GM13977 (cell line): Measurements from ENCODE around the gene TRIB2.

Experiments used
- DNase-seq: peaks from one replicate; pipeline ENCODE4 v3.0.0; 2012; ENCODE audit warnings: low spot score
- CTCF ChIP-seq: IDR thresholded peaks from 2 replicates; pipeline ENCODE4 v1.5.1; 2012; ENCODE audit warnings: mild to moderate bottlenecking, control low read depth; ENCODE audit not compliant: insufficient read depth; ENCODE audit errors: extremely low read depth, missing control alignments
- in situ Hi-C: fragments of 300-500 bp; cut with MboI; formaldehyde crosslinking; loops from one replicate; pipeline ENCODE4 v1.12.0; 2022; ENCODE audit warnings: low sequenced_read_pairs, low pct_unique_long_range_greater_than_20kb, mixed read lengths, inconsistent platforms; ENCODE audit not compliant: unreplicated experiment

The TRIB2 gene

DNA sequence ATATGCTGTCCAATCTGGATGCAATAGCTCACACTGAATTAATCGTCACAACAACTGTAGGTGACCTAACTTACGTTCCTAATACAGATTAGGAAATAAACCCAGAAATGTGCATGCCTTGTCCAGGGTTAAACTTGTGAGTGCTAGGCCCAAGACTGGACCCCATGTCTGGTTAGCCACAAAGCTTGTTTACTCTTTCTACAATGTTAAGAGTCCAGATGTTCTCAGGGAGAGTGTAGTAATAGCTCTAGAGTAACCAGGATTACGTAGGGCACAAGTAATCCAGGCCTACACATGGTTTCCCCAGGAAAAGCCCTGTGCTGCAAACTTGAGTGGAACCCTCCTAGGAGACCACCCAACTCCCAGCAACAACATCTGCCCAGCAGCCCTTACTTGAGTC lies 26.2 kb downstream of the TRIB2 start:
- TF ChIP-seq CTCF: no peak
- in situ Hi-C loops: no loop called here
- no peak for DNase-seq

DNA sequence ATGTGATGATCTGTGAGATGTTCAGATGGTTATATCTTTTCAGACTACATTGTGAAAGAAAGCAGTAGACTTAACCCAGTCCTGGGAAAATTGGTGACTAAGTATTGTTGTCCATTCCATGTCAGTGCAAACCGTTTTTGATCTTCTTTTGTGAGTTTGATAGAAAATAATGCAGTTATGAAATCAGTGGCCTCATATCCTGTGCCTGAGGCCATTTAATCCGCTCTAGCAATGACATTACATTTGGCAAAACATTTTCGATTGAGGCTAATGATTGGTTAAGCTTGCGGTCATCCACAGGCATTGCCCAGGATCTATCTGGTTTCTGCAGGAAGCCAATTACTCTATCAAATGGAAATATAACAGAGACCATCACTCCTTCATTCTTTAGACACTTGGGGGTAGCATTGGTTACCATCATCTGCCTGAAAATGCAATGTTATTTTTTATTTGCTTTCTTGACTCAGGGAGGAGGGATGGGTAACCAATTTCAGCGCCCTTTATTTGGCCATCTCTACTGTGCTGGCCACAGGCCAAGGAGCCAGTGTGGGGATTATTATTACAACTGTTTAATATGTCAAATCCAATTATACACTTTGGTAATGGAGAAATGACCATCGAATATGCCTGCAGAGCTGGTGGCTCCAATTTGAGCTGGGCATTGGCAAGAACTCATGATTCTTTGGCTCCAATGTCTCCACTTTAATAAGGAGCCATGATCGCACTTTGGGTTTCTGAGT lies 33.6 kb downstream of the TRIB2 start:
- in situ Hi-C loops: no loop called here
- DNase-seq: no peak
- TF ChIP-seq CTCF: no peak

GRCh38 chr2:12754643-12755042 lies 37.9 kb downstream of the TRIB2 start:
- no peak for TF ChIP-seq CTCF
- no peak for DNase-seq
- in situ Hi-C loops: no loop called here

- no peak for DNase-seq
- no peak for TF ChIP-seq CTCF
- in situ Hi-C loops: no loop called here
Measured at GRCh38 chr2:12755384-12755783, 38.6 kb downstream of the TRIB2 start.

DNA sequence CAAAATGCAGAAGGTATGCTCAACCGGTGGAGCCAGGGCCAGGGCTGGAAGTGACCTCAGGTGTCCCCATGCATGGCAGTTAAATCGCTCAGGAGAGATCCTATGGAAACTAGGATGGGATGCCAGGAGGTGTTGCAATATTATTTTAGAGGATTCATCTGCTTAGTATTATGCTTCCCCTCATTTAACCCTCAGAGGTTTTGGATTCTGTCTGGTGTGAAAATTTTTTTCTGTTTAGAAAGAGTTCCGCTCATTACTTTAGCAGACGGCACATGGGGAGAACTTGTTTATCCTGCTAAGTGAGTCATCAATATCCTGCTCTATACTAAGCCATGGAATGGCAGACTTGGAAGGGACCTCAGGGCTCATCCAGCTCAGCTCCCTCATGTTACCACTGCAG lies 42.5 kb downstream of the TRIB2 start:
- in situ Hi-C loops: no loop called here
- DNase-seq: no peak
- no peak for TF ChIP-seq CTCF

- DNase-seq: no peak
- no peak for TF ChIP-seq CTCF
Measured at GRCh38 chr2:12761104-12761503, 44.4 kb downstream of the TRIB2 start.

GRCh38 chr2:12762337-12762736 lies 45.6 kb downstream of the TRIB2 start:
- in situ Hi-C loops: no loop called here
- no peak for DNase-seq
- TF ChIP-seq CTCF: no peak

More at GRCh38 chr2:12761104-12761503, 44.4 kb downstream of the TRIB2 start:
- in situ Hi-C loops: no loop called here
